DMS 273 (cell line): ENCODE measurements around the gene ECE1.

Experiments
- DNase-seq: peaks from one replicate; lab custom pipeline; 2025; ENCODE audit not compliant: unreplicated experiment; lab: John Stamatoyannopoulos, UW

Gene ECE1

GRCh38 chr1:21269461-21270085, 20.7 kb downstream of the ECE1 start:
- no peak for DNase-seq

GRCh38 chr1:21268281-21269239, 21.7 kb downstream of the ECE1 start:
- peak; percentile 26 for DNase-seq

- DNase-seq: no peak
Observed at GRCh38 chr1:21267191-21268077, 22.8 kb downstream of the ECE1 start.

- no peak for DNase-seq
Observed at GRCh38 chr1:21266119-21266774, 24.0 kb downstream of the ECE1 start.

GRCh38 chr1:21265644-21266043, 24.6 kb downstream of the ECE1 start:
- no peak for DNase-seq

- DNase-seq: no peak
Observed at GRCh38 chr1:21264898-21265297, 25.4 kb downstream of the ECE1 start.

GRCh38 chr1:21263653-21264225, 26.5 kb downstream of the ECE1 start:
- DNase-seq: no peak

GRCh38 chr1:21263052-21263429, 27.2 kb downstream of the ECE1 start:
- DNase-seq: no peak

GRCh38 chr1:21262293-21263051, 27.8 kb downstream of the ECE1 start:
- DNase-seq: no peak

GRCh38 chr1:21261551-21262292, 28.5 kb downstream of the ECE1 start:
- DNase-seq: no peak

GRCh38 chr1:21260405-21261125, 29.7 kb downstream of the ECE1 start:
- no peak for DNase-seq

- DNase-seq: no peak
Observed at GRCh38 chr1:21259316-21260076, 30.8 kb downstream of the ECE1 start.

GRCh38 chr1:21258331-21259134, 31.7 kb downstream of the ECE1 start:
- no peak for DNase-seq

GRCh38 chr1:21257431-21258135, 32.7 kb downstream of the ECE1 start:
- DNase-seq: no peak

GRCh38 chr1:21256776-21257175, 33.5 kb downstream of the ECE1 start:
- DNase-seq: no peak

GRCh38 chr1:21255943-21256320, 34.3 kb downstream of the ECE1 start:
- no peak for DNase-seq
